ENCODE measurements around the gene MCM3.
A peak's percentile ranks its signal among the peaks of the same experiment; 100 is the strongest.

Gene MCM3

GRCh38 chr6:52253494-52253893 lies 31.0 kb downstream of the MCM3 start:
- no peak for DNase-seq (ENCODE audit: low read depth, low spot score)
- Histone ChIP-seq H3K9me3 (ENCODE audit: low read depth, low read length) (no peaks in the 10 kb centered on the region), H3K9ac (ENCODE audit: insufficient read length) (no peak overlapping the region), H3K4me3 (peak overlapping the region; percentile 48), H3K27ac (0 out of 2 replicates have a peak overlapping the region, but pooled peaks have one; percentile 39), H3K36me3 (ENCODE audit: insufficient read depth, low read length) (0 out of 2 replicates have a peak, but pooled peaks cover 3% of the 10 kb centered on the region)
- TF ChIP-seq FOXP2 (optimal IDR thresholded peaks at IDR 0.05; ENCODE audit: control extremely low read depth, extremely low read length, insufficient read depth): no peak
- TF ChIP-seq POLR2AphosphoS5 (IDR thresholded peaks at IDR 0.05; ENCODE audit: borderline replicate concordance, low read depth, low read length): no peak
- no peak for TF ChIP-seq EZH2 (IDR thresholded peaks at IDR 0.05)

GRCh38 chr6:52251113-52251512 lies 33.4 kb downstream of the MCM3 start:
- Histone ChIP-seq H3K36me3 (ENCODE audit: insufficient read depth, low read length) (no peaks in the 10 kb centered on the region), H3K27ac (no peak overlapping the region), H3K9ac (ENCODE audit: insufficient read length) (no peak overlapping the region), H3K9me3 (ENCODE audit: low read depth, low read length) (no peaks in the 10 kb centered on the region), H3K4me3 (no peak overlapping the region)
- TF ChIP-seq FOXP2 (optimal IDR thresholded peaks at IDR 0.05; ENCODE audit: control extremely low read depth, extremely low read length, insufficient read depth) (no peak), EZH2 (IDR thresholded peaks at IDR 0.05) (no peak), POLR2AphosphoS5 (IDR thresholded peaks at IDR 0.05; ENCODE audit: borderline replicate concordance, low read depth, low read length) (no peak)
- DNase-seq (ENCODE audit: low read depth, low spot score): no peak

- no peaks in the 10 kb centered on the region for H3K36me3 ChIP-seq (ENCODE audit: insufficient read depth, low read length)
Observed at GRCh38 chr6:52249078-52249477, 35.5 kb downstream of the MCM3 start.

GRCh38 chr6:52245425-52245824 lies 39.1 kb downstream of the MCM3 start:
- H3K4me3 ChIP-seq: no peak overlapping the region
- H3K9me3 ChIP-seq (ENCODE audit: low read depth, low read length): no peaks in the 10 kb centered on the region
- no peak for TF ChIP-seq POLR2AphosphoS5 (IDR thresholded peaks at IDR 0.05; ENCODE audit: borderline replicate concordance, low read depth, low read length)
- no peak for TF ChIP-seq EZH2 (IDR thresholded peaks at IDR 0.05)
- TF ChIP-seq FOXP2 (optimal IDR thresholded peaks at IDR 0.05; ENCODE audit: control extremely low read depth, extremely low read length, insufficient read depth): no peak
- H3K27ac ChIP-seq: no peak overlapping the region
- no peak for DNase-seq (ENCODE audit: low read depth, low spot score)
- H3K36me3 ChIP-seq (ENCODE audit: insufficient read depth, low read length): no peaks in the 10 kb centered on the region
- no peak overlapping the region for H3K9ac ChIP-seq (ENCODE audit: insufficient read length)

More at GRCh38 chr6:52249078-52249477, 35.5 kb downstream of the MCM3 start:
- Histone ChIP-seq H3K9me3 (ENCODE audit: low read depth, low read length) (no peaks in the 10 kb centered on the region), H3K4me3 (no peak overlapping the region), H3K27ac (no peak overlapping the region), H3K9ac (ENCODE audit: insufficient read length) (no peak overlapping the region)
- TF ChIP-seq POLR2AphosphoS5 (IDR thresholded peaks at IDR 0.05; ENCODE audit: borderline replicate concordance, low read depth, low read length): no peak
- no peak for DNase-seq (ENCODE audit: low read depth, low spot score)

GRCh38 chr6:52244400-52244799 lies 40.1 kb downstream of the MCM3 start, which contains the start of gene IL17F:
Gene IL17F, minus strand, starts transcription at chr6:52244500. Its CDS starts 71 bp downstream, at chr6:52244429.
- Histone ChIP-seq H3K9me3 (ENCODE audit: low read depth, low read length) (no peaks in the 10 kb centered on the region), H3K9ac (ENCODE audit: insufficient read length) (no peak within 1 kb of the TSS), H3K4me3 (no peak within 1 kb of the TSS), H3K36me3 (ENCODE audit: insufficient read depth, low read length) (no peaks in the 10 kb centered on the region), H3K27ac (no peak within 1 kb of the TSS)
- no peak for DNase-seq (ENCODE audit: low read depth, low spot score)
- no peak for TF ChIP-seq EZH2 (IDR thresholded peaks at IDR 0.05)
- TF ChIP-seq FOXP2 (optimal IDR thresholded peaks at IDR 0.05; ENCODE audit: control extremely low read depth, extremely low read length, insufficient read depth): no peak
- TF ChIP-seq POLR2AphosphoS5 (IDR thresholded peaks at IDR 0.05; ENCODE audit: borderline replicate concordance, low read depth, low read length): no peak

- no peaks in the 10 kb centered on the region for H3K36me3 ChIP-seq (ENCODE audit: insufficient read depth, low read length)
- H3K4me3 ChIP-seq: no peak overlapping the region
- H3K9ac ChIP-seq (ENCODE audit: insufficient read length): no peak overlapping the region
- TF ChIP-seq POLR2AphosphoS5 (IDR thresholded peaks at IDR 0.05; ENCODE audit: borderline replicate concordance, low read depth, low read length): no peak
- no peak for TF ChIP-seq EZH2 (IDR thresholded peaks at IDR 0.05)
- no peak for TF ChIP-seq FOXP2 (optimal IDR thresholded peaks at IDR 0.05; ENCODE audit: control extremely low read depth, extremely low read length, insufficient read depth)
- H3K9me3 ChIP-seq (ENCODE audit: low read depth, low read length): no peaks in the 10 kb centered on the region
- no peak for DNase-seq (ENCODE audit: low read depth, low spot score)
- no peak overlapping the region for H3K27ac ChIP-seq
Observed at GRCh38 chr6:52243282-52243893, 41.2 kb downstream of the MCM3 start.

- H3K36me3 ChIP-seq (ENCODE audit: insufficient read depth, low read length): no peaks in the 10 kb centered on the region
- TF ChIP-seq POLR2AphosphoS5 (IDR thresholded peaks at IDR 0.05; ENCODE audit: borderline replicate concordance, low read depth, low read length): no peak
- TF ChIP-seq EZH2 (IDR thresholded peaks at IDR 0.05): no peak
- TF ChIP-seq FOXP2 (optimal IDR thresholded peaks at IDR 0.05; ENCODE audit: control extremely low read depth, extremely low read length, insufficient read depth): no peak
- H3K27ac ChIP-seq: no peak overlapping the region
- H3K4me3 ChIP-seq: no peak overlapping the region
- no peak overlapping the region for H3K9ac ChIP-seq (ENCODE audit: insufficient read length)
- H3K9me3 ChIP-seq (ENCODE audit: low read depth, low read length): no peaks in the 10 kb centered on the region
- DNase-seq (ENCODE audit: low read depth, low spot score): no peak
Observed at GRCh38 chr6:52241819-52242218, 42.7 kb downstream of the MCM3 start.

GRCh38 chr6:52233975-52234823 lies 50.3 kb downstream of the MCM3 start:
- no peak for TF ChIP-seq POLR2AphosphoS5 (IDR thresholded peaks at IDR 0.05; ENCODE audit: borderline replicate concordance, low read depth, low read length)
- TF ChIP-seq EZH2 (IDR thresholded peaks at IDR 0.05): no peak
- no peak for TF ChIP-seq FOXP2 (optimal IDR thresholded peaks at IDR 0.05; ENCODE audit: control extremely low read depth, extremely low read length, insufficient read depth)
- peak overlapping the region; percentile 73 for H3K9ac ChIP-seq (ENCODE audit: insufficient read length)
- peak; percentile 72 for DNase-seq (ENCODE audit: low read depth, low spot score)
- peak overlapping the region; percentile 70 for H3K27ac ChIP-seq
- H3K9me3 ChIP-seq (ENCODE audit: low read depth, low read length): no peaks in the 10 kb centered on the region
- peak overlapping the region; percentile 65 for H3K4me3 ChIP-seq
- H3K36me3 ChIP-seq (ENCODE audit: insufficient read depth, low read length): no peaks in the 10 kb centered on the region
